GM10266 (cell line): Measurements from ENCODE around the gene PCED1B.
"Not testable (repeated sequence)": the region's sequence is repeated elsewhere in the genome, so short reads cannot be mapped to it uniquely, and the experiment has no call there.

Experiments used
- DNase-seq: peaks from one replicate; pipeline ENCODE4 v3.0.0; 2012; ENCODE audit errors: extremely low spot score
- CTCF ChIP-seq: IDR thresholded peaks from 2 replicates; pipeline ENCODE4 v1.5.1; 2012; ENCODE audit warnings: mild to moderate bottlenecking, low read depth; ENCODE audit not compliant: control insufficient read depth, insufficient read depth; ENCODE audit errors: missing control alignments

The PCED1B gene

DNA sequence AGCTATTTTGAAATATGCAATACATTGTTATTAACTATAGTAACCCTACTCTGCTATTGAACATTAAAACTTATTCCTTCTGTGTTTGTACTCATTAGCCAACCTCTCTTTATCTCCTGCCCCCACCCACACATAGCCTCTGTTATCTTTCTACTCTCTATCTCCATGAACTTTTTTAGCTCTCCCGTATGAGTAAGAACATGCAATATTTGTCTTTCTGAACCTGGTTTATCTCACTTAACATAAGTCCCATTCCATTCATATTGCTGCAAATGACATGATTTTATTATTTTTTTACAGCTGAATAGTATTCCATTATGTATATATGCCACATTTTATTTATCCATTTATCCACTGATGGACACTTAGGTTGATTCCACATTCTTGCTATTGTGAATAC, 79.4 kb downstream of the PCED1B start:
- TF ChIP-seq CTCF = no peak
- no peak for DNase-seq

GRCh38 chr12:47159348-47159747, 79.9 kb downstream of the PCED1B start:
- no peak for DNase-seq
- no peak for TF ChIP-seq CTCF

- TF ChIP-seq CTCF = no peak
- no peak for DNase-seq
Observed at GRCh38 chr12:47160316-47161244, 81.2 kb downstream of the PCED1B start.

GRCh38 chr12:47164116-47164515, 84.7 kb downstream of the PCED1B start:
- no peak for TF ChIP-seq CTCF

DNA sequence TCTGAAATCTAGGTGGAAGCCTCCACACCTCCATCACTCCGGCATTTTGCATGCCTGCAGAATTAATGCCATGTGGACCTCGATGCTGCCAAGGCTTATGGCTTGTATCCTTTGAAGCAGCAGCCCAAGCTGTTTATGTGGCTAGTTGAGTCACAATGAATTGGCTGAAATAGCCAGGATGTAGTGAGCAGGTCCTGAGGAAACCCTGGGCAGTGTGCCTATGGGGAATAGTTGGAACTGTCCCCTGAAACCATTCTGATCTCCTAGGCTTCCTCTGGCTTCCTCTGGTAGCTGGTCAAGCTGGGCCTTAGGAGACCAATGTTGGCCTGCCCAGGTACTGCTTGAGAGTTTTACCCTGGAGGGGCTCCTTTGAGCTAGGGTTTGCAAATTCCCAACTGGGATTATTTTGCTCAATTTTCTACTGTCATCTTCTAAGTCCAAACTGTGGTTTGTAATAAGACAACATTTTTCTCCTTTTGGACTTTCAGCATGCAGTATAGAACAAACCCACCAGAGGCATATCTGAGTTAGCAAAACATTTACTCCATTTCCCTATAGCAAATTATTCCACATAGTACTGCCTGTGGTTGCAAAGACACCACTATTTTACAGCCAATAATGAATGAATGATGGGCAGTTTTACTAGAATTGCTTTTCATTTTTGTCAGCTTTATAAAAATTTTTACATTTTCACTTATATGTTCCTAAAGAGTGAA, 85.5 kb downstream of the PCED1B start:
- no peak for DNase-seq
- TF ChIP-seq CTCF = no peak

More at GRCh38 chr12:47164116-47164515, 84.7 kb downstream of the PCED1B start:
- no peak for DNase-seq

GRCh38 chr12:47165934-47166333, 86.5 kb downstream of the PCED1B start:
- no peak for TF ChIP-seq CTCF
- no peak for DNase-seq

- no peak for DNase-seq
- no peak for TF ChIP-seq CTCF
Observed at GRCh38 chr12:47166365-47166764, 86.9 kb downstream of the PCED1B start.

GRCh38 chr12:47170281-47170680, 90.9 kb downstream of the PCED1B start:
- not testable (repeated sequence) for DNase-seq
